NT2/D1 (cell line): Measurements from ENCODE around the gene PDK1.

Experiments used
- SUZ12 ChIP-seq: IDR thresholded peaks from 2 replicates; pipeline ENCODE4 v1.6.1; 2011; ENCODE audit not compliant: insufficient read length, insufficient read depth; ENCODE audit errors: extremely low read depth
- YY1 ChIP-seq: IDR thresholded peaks from 2 replicates; pipeline ENCODE4 v1.6.1; 2011; ENCODE audit not compliant: insufficient read length, insufficient read depth
- ZNF274 ChIP-seq: IDR thresholded peaks from 2 replicates; pipeline ENCODE4 v1.6.1; 2011; ENCODE audit warnings: mild to moderate bottlenecking, low read depth, low read length

- TF ChIP-seq SUZ12 (no peak), ZNF274 (no peak), YY1 (no peak)
These were observed 44.1 kb downstream of the PDK1 start for GRCh38 chr2:172599947-172600346.
